GM04504 (cell line): ENCODE data around the gene COL20A1.
"Not testable (repeated sequence)": the region's sequence is repeated elsewhere in the genome, so short reads cannot be mapped to it uniquely, and the experiment has no call there.

Experiments
- DNase-seq: peaks from one replicate; pipeline ENCODE4 v3.0.0-alpha.2; 2012; ENCODE audit warnings: low read depth

Gene COL20A1

GRCh38 chr20:63292904-63293303 is at the start of gene COL20A1:
Gene COL20A1 (plus strand): TSS chr20:63293186. CDS start chr20:63295108, 1,922 bp downstream.
- DNase-seq, result no peak

DNA sequence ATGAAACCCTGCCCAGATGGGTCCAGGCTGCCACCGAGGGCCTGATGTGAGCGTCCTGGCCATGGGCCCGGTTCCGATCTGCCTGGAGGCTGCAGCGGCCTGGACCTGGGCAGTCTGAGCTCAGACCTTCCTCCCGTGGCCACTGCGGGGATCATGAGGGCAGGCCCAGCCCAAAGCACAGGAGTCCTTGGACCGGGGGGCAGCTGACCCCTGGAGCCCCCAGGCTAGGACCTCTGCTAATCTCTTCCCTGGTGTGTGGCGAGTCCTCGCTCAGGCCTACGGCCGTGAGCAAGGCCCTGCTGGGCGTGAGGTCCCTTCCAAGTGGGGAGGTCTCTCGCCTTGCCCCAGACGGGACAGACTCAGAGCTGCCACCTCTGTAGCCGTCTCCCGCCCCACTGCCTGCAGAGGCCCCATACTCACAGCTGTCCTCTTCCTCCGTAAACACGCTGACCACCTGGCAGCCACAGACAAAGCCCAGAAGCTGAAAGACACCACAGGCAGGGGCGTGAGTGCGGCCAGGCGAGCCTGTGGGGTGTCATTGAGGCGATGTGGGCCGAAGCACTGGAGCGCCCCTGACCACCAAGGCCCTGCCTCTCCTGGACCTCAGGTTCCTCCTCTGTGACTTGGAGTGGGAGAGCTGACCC is 49.3 kb upstream of the COL20A1 start:
- no peak for DNase-seq

DNA sequence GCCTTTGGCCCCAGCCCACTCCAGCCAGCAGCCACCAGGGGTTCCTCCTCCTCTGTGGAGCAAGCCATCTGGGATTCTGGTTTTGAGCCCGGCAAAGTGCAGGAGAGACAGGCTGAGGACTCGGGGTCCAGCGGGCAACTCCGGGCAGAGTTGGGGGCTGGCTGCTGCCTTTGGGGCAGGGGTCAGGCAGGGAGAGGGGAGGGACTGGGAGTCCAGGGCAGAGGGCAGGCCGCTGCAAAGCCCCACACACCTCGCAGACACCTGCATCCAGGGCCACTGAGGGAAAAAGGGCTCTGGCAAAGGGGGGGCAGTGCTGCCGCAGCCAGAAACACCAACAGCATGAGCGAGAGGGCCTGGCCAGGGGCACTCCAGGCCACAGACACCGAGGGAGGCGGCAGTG is 48.5 kb upstream of the COL20A1 start:
- DNase-seq, result no peak

DNA sequence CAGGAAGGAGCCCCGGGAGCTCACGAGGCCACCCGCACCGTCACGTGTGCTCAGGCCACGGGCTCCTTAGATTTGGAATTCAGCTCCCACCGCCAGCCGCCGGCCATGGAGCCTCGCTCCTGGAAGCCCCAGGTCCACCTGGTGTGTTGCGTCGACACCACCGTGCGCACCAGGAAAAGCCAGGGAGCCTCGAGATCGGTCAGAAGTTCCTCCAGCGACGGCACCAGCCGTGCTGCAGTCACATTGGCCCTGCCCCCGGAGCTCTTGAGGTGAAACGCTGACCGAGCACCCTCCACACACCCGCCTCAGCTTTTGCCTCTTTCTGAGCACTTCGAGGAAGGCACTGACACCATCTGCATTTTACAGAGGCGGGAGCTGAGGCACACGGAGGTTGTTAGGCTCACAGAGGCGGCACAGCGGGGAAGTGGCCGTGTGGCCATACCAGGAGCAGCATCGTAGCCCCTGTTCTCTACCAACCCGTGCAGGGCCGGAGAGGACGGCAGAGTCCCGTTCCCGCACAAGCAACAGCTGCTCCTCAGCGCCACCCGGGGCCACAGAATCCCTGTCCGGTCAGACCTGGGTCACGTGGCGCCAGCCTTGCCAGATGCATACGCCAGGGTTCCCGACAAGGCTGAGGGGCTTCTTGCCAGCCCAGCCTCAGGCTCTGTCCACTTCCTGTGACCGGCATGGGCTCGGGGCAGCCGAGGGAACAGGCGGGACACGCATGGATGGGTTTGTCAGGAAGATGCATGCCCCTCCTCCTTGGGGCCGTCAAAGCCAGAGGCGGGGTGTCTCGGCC is 46.3 kb upstream of the COL20A1 start:
- DNase-seq, result no peak

- DNase-seq, result no peak
Measured at GRCh38 chr20:63247671-63248228, 45.2 kb upstream of the COL20A1 start.

- DNase-seq, result no peak
Measured at GRCh38 chr20:63248835-63249591, 44.0 kb upstream of the COL20A1 start.

- DNase-seq, result no peak
Measured at GRCh38 chr20:63249891-63250290, 43.1 kb upstream of the COL20A1 start.

- not testable (repeated sequence) for DNase-seq
Measured at GRCh38 chr20:63251350-63251749, 41.6 kb upstream of the COL20A1 start.

DNA sequence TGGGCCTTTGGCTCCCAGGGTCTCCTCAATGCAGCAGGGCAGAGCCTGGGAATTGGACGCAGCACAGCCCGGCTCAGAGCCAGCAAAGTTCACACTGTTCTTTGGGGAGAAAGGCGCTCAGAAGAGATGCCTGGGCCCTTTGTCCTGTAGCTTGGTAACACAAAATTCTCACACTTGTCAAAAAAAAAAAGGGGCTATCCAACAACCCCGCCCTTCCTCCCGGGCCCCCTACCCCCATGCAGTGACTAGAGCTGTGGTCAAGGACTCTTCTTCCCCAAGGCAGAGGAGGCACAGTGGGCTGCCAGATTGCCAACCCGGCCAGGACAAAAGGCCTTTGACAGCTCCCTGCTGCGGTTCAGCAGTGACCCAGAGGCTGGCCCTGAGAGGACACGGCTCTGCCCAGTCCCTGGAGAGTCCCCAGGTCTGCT is 40.7 kb upstream of the COL20A1 start:
- DNase-seq, result no peak

GRCh38 chr20:63253065-63253437 is 39.9 kb upstream of the COL20A1 start:
- DNase-seq, result no peak

DNA sequence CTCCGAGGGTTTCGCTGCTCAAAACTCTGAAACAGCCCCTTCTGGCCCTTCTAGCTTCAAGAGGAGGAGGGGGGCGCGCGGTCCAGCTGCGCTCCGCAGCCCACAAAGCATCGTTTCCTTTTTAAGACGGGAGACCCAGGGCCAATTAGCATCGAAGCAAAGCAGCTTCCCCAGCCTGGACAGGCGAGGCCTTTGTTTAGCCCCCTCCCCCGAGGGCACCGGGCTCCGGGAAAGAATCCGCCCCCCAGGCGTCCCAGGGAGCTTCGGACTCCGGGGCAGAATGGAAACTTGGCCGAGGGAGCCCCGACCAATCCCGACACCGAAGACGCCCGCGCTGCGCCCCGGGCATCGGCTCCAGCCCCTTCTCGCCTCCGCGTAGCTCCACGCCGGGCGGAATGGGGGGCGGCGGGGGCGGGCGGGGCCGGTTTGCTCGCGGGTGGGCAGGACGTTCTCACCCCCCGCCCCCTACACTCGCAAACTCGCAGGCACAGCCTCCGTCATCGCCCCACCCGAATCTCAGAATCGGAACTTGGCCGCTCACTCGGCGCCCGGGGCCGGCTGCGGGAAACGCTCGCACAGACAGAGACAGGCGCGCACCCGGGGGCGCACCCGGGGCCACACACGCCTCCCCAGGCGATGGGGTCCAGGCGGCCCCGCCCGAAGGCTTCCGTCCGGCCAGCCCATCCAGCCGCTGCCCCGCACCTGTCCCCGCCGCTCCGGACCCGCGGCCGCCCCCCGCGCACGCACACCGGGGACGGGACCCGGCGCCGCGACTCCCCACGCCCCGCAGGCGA is 39.4 kb upstream of the COL20A1 start:
- no peak for DNase-seq

- no peak for DNase-seq
Measured at GRCh38 chr20:63254232-63254605, 38.8 kb upstream of the COL20A1 start, which contains the start of gene NKAIN4. Gene NKAIN4 (minus strand): TSS chr20:63254463. CDS start chr20:63254450, 13 bp downstream.

DNA sequence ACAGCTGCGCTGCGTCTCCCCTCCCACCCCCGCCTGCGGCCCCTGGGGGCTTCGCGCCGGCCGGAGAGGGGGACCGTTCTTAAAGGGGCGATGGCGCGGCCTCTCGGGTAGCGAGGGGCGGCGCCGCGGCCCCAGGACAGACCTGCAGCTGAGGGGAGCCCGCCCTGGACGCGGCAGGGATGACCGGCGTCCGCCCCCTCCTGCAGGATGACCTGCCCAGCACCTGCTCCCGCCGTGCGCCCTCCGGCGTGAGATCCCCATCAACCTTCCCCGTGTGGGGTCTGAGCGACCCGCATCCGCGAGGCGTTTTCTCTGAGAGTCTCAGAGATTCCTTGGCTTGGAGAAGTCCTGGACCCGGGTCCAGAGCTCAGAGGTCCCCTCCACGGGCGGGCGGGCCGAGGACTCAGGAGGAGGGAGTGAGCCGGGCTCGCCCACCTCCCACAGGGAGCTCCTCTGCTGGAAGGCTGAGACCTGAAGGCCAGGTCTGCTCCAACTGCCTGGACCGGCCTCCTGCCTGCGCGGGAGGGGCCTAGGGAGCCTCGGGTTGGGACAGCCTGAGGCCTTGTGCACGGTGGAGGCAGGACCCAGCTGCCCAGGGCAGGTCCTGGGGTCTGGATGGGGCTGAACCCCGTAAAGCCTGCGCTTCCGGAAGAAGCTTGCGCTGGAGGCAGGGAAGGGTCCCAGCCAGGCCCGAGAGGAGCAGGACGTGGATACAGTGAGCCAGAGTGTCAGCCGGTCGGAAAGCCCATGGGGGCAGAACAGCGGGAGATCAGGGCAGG is 38.2 kb upstream of the COL20A1 start:
- no peak for DNase-seq

DNA sequence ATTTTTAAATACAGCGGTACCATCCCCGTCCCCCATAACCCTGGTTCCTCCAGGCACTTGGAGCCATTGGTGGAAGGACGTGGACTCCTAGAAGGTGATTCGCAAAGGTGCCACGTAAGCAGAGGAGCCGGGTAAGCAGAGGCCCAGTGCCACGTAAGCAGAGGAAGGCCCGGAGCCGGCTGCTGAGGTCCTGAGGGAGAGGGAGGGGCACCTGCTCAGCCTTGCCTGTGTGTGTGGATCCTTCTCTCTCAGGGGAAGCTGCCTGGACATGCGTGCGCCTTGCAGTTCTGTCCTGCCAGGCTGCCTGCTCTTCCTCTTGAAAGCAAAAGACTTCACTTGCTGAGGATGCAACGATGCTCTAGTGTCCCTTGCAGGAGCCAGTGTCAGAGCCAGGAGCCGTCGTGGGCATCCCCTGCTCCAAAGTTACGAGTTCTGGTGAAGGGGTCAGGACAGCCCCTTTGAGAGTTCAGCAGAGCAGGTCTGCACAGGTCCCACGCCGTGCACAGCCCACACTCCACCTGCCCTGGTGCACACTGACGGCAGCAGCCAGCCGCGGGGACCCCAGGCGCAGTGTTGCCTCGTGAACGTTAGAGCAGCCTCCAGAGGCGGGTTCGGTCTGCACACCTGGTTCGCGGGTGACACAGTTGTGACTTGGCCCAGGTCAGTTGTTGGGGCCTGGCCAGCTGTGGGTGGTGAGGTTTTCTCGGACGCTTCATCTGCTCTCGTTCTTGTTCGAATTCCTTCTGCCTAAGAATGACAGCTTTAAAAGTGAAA is 36.9 kb upstream of the COL20A1 start:
- no peak for DNase-seq

DNA sequence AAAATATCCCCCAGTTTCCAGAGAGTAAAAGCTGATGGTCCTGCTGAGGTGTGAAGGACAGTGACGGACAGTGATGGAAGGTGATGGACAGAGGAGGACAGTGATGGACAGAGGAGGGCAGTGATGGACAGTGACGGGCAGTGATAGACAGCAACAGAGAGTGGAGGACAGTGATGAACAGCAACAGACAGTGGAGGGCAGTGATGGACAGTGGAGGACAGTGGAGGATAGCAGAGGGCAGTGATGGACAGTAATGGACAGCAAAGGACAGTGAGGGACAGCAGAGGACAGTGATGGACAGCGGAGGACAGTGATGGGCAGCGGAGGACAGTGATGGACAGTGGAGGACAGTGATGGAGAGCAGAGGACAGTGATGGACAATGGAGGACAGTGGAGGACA is 36.0 kb upstream of the COL20A1 start:
- DNase-seq, result no peak

DNA sequence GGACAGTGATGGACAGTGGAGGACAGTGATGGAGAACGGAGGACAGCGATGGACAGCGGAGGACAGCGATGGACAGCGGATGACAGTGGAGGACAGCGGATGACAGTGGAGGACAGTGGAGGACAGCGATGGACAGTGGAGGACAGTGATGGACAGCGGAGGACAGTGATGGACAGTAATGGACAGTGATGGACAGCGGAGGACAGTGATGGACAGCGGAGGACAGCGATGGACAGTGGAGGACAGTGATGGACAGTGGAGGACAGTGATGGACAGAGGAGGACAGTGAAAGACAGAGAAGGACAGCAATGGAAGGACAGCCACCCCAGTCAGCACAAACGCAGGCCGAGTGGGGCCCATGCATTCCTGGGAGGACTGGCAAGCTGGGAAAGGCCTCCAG is 35.4 kb upstream of the COL20A1 start:
- DNase-seq, result no peak

DNA sequence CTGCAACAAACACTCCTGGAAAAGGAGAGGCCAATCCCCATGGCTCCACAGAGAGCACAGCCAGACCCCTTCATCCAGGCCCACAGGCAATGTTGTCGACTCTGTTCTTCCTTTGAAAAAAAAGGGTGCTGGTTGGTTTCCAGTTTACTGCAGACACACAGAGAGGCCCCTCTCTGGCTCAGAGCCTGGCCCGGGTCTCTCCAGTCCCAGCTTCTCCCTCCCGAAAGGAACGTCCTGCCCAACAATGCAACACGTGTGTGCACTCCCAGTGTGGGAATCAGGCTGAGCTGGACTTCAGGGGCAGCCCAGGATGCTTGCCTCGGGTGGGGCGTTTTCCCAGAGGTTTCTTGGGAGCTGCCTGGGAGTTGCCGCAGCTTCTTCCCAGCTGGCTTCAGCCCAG is 34.2 kb upstream of the COL20A1 start:
- DNase-seq, result no peak

GRCh38 chr20:63259734-63260460 is 33.1 kb upstream of the COL20A1 start:
- DNase-seq, result no peak

- no peak for DNase-seq
Measured at GRCh38 chr20:63260521-63260920, 32.5 kb upstream of the COL20A1 start.
